ENCODE data around the gene TMEM31.

TMEM31 gene

GRCh38 chrX:103739421-103739820 is 28.7 kb downstream of the TMEM31 start:
- H3K36me3 ChIP-seq (ENCODE audit: insufficient read depth, low read length), result no peaks in the 10 kb centered on the region
- no peaks in the 10 kb centered on the region for H3K79me2 ChIP-seq (ENCODE audit: insufficient read depth, low read length)
- no peaks in the 10 kb centered on the region for H4K20me1 ChIP-seq (ENCODE audit: insufficient read depth, low read length)
- no peak overlapping the region for H3K4me3 ChIP-seq (ENCODE audit: low read depth, low read length, poor library complexity, severe bottlenecking)
- no peaks in the 10 kb centered on the region for H3K9me2 ChIP-seq (ENCODE audit: low read depth, low read length)
- no peaks in the 10 kb centered on the region for H3K27me3 ChIP-seq (ENCODE audit: insufficient read depth, low read length)
- H3K9me3 ChIP-seq (ENCODE audit: low read length), result no peaks in the 10 kb centered on the region
- no peaks in the 10 kb centered on the region for H3F3A ChIP-seq (ENCODE audit: insufficient read depth, low read length)
- TF ChIP-seq EZH2 (IDR thresholded peaks at IDR 0.05; ENCODE audit: borderline replicate concordance, low read length) (no peak), CTCF (IDR thresholded peaks at IDR 0.05; ENCODE audit: low read length) (no peak)
- H2AFZ ChIP-seq (ENCODE audit: low read length), result no peak overlapping the region
- H3K4me1 ChIP-seq (ENCODE audit: insufficient read depth, low read length, severe bottlenecking), result no peaks in the 10 kb centered on the region
- no peak overlapping the region for H3K27ac ChIP-seq (ENCODE audit: low read depth, low read length, poor library complexity, severe bottlenecking)
- H3K9ac ChIP-seq (ENCODE audit: low read length), result no peak overlapping the region
- no peak overlapping the region for H3K4me2 ChIP-seq (ENCODE audit: low read length)

GRCh38 chrX:103741879-103742278 is 31.2 kb downstream of the TMEM31 start:
- Histone ChIP-seq H4K20me1 (ENCODE audit: insufficient read depth, low read length) (no peaks in the 10 kb centered on the region), H3K4me1 (ENCODE audit: insufficient read depth, low read length, severe bottlenecking) (no peaks in the 10 kb centered on the region), H3K4me3 (ENCODE audit: low read depth, low read length, poor library complexity, severe bottlenecking) (no peak overlapping the region), H3K36me3 (ENCODE audit: insufficient read depth, low read length) (no peaks in the 10 kb centered on the region), H3F3A (ENCODE audit: insufficient read depth, low read length) (no peaks in the 10 kb centered on the region), H3K9me2 (ENCODE audit: low read depth, low read length) (no peaks in the 10 kb centered on the region), H3K9me3 (ENCODE audit: low read length) (no peaks in the 10 kb centered on the region), H2AFZ (ENCODE audit: low read length) (no peak overlapping the region), H3K27me3 (ENCODE audit: insufficient read depth, low read length) (no peaks in the 10 kb centered on the region), H3K4me2 (ENCODE audit: low read length) (no peak overlapping the region), H3K79me2 (ENCODE audit: insufficient read depth, low read length) (no peaks in the 10 kb centered on the region), H3K9ac (ENCODE audit: low read length) (no peak overlapping the region), H3K27ac (ENCODE audit: low read depth, low read length, poor library complexity, severe bottlenecking) (no peak overlapping the region)
- TF ChIP-seq CTCF (IDR thresholded peaks at IDR 0.05; ENCODE audit: low read length) (no peak), EZH2 (IDR thresholded peaks at IDR 0.05; ENCODE audit: borderline replicate concordance, low read length) (no peak)

DNA sequence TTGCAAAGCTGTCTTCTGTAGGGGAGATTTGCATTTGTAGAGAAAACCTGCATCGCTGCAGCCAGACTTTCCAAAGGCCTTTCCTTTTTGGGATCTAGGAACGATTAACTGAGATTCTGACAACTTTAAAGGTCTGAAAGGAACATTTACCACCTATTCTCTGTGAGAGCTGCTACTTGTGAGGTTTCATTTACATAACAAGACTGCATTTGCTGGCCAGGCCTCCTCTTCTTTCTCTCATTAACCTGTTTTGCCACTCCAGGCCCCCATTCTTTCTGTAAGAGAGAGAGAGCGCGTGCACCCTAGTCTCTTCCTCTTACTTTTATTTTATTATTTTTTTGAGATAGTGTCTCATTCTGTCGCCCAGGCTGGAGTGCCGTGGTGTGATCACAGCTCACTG is 31.6 kb downstream of the TMEM31 start:
- Histone ChIP-seq H2AFZ (ENCODE audit: low read length) (no peak overlapping the region), H3K36me3 (ENCODE audit: insufficient read depth, low read length) (no peaks in the 10 kb centered on the region), H3K79me2 (ENCODE audit: insufficient read depth, low read length) (no peaks in the 10 kb centered on the region), H4K20me1 (ENCODE audit: insufficient read depth, low read length) (no peaks in the 10 kb centered on the region), H3K27ac (ENCODE audit: low read depth, low read length, poor library complexity, severe bottlenecking) (no peak overlapping the region), H3K4me3 (ENCODE audit: low read depth, low read length, poor library complexity, severe bottlenecking) (no peak overlapping the region), H3K4me2 (ENCODE audit: low read length) (no peak overlapping the region), H3K27me3 (ENCODE audit: insufficient read depth, low read length) (no peaks in the 10 kb centered on the region), H3K9me3 (ENCODE audit: low read length) (no peaks in the 10 kb centered on the region), H3F3A (ENCODE audit: insufficient read depth, low read length) (no peaks in the 10 kb centered on the region), H3K9ac (ENCODE audit: low read length) (no peak overlapping the region), H3K4me1 (ENCODE audit: insufficient read depth, low read length, severe bottlenecking) (no peaks in the 10 kb centered on the region), H3K9me2 (ENCODE audit: low read depth, low read length) (no peaks in the 10 kb centered on the region)
- TF ChIP-seq CTCF (IDR thresholded peaks at IDR 0.05; ENCODE audit: low read length), result no peak
- no peak for TF ChIP-seq EZH2 (IDR thresholded peaks at IDR 0.05; ENCODE audit: borderline replicate concordance, low read length)

Measured in OCI-LY1 (cell line).